ENCODE results near the gene SRCIN1. TPM values are rescaled to one million over a fixed set of nuclear protein-coding genes. Genes with fewer than 3 reads are reported as not detected.

The SRCIN1 gene
- total and polyA plus RNA-seq, 3 experiments from 2014 or later, result 0.04 to 0.50 TPM; not detected in 1

DNA sequence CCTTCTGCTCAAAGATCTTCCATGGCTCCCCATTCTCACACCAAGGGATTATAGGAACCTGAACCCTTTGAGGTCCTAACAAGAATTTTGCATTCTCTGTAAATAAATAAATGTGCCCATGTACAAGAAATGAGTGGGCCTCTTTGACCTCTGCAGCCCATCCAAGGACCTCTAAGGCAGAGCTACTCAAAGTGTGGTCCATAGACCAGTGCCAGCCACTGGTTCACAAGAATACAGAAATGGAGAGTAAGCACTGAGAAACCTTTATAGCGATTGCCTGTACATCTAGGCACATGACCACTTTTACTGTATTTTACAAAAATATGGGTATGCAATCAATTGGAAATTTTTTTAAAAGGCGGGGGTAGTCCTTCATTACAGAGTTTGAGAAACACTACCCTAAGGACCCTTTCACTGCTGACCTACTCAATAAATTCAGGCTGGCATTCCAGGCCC lies 7.8 kb upstream of the SRCIN1 start:
- Mint-ChIP-seq H3K36me3 (no peaks in the 10 kb centered on the region), H3K27me3 (peaks cover 51 to 63% of the 10 kb centered on the region in 2 donors), H3K27ac (no peak overlapping the region), H3K9me3 (peaks cover 0 to 5% (median 3%) of the 10 kb centered on the region in 5 donors), H3K4me1 (no peaks in the 10 kb centered on the region), H3K4me3 (no peak overlapping the region)
- CTCF ChIA-PET, result no interaction called here
- Histone ChIP-seq H3K9me3 (ENCODE audit: low read length) (no peaks in the 10 kb centered on the region), H3K4me1 (ENCODE audit: insufficient read depth, low read length) (no peaks in the 10 kb centered on the region), H3K36me3 (ENCODE audit: insufficient read depth, low read length) (no peaks in the 10 kb centered on the region), H3K4me3 (ENCODE audit: low read length) (no peak overlapping the region), H3K27me3 (ENCODE audit: insufficient read depth, low read length, poor library complexity, severe bottlenecking) (peaks cover 24% of the 10 kb centered on the region), H3K27ac (ENCODE audit: low read depth, low read length) (no peak overlapping the region)
- POLR2A ChIA-PET, result no interaction called here
- no peak for DNase-seq

DNA sequence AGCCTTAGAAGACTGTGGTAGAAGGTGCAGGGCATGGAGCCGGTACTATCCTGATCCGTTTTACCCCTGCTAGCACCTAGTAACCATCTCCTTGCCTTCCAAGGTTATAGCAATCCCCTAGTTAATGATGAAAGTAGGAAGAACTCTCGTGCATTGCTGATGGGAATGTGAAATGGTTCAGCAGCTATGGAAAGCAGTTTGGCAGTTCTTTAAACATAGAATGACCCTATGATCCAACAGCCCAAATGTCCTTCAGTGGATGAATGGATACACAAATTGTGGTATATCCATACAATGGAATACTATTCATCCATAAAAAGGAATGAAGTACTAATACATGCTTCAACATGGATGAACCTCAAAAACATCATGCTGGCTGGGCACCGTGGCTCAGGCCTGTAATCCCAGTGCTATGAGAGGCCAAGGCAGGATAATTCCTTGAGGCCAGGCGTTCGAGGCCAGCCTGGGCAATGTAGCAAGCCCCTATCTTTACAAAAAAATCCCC lies 6.2 kb upstream of the SRCIN1 start:
- H3K9me3 Mint-ChIP-seq, result peaks cover 0 to 5% (median 3%) of the 10 kb centered on the region in 5 donors
- no peak overlapping the region for H3K4me3 Mint-ChIP-seq
- DNase-seq, result no peak
- H3K4me1 Mint-ChIP-seq, result peaks cover 5 to 7% (median 7%) of the 10 kb centered on the region in 3 donors
- H3K36me3 Mint-ChIP-seq, result no peaks in the 10 kb centered on the region
- Histone ChIP-seq H3K9me3 (ENCODE audit: low read length) (no peaks in the 10 kb centered on the region), H3K27ac (ENCODE audit: low read depth, low read length) (no peak overlapping the region), H3K4me1 (ENCODE audit: insufficient read depth, low read length) (peaks cover 3% of the 10 kb centered on the region), H3K4me3 (ENCODE audit: low read length) (no peak overlapping the region), H3K27me3 (ENCODE audit: insufficient read depth, low read length, poor library complexity, severe bottlenecking) (peaks cover 39% of the 10 kb centered on the region), H3K36me3 (ENCODE audit: insufficient read depth, low read length) (no peaks in the 10 kb centered on the region)
- ChIA-PET POLR2A (no interaction called here), CTCF (no interaction called here)
- peaks cover 64 to 72% of the 10 kb centered on the region in 2 donors for H3K27me3 Mint-ChIP-seq
- no peak overlapping the region for H3K27ac Mint-ChIP-seq

DNA sequence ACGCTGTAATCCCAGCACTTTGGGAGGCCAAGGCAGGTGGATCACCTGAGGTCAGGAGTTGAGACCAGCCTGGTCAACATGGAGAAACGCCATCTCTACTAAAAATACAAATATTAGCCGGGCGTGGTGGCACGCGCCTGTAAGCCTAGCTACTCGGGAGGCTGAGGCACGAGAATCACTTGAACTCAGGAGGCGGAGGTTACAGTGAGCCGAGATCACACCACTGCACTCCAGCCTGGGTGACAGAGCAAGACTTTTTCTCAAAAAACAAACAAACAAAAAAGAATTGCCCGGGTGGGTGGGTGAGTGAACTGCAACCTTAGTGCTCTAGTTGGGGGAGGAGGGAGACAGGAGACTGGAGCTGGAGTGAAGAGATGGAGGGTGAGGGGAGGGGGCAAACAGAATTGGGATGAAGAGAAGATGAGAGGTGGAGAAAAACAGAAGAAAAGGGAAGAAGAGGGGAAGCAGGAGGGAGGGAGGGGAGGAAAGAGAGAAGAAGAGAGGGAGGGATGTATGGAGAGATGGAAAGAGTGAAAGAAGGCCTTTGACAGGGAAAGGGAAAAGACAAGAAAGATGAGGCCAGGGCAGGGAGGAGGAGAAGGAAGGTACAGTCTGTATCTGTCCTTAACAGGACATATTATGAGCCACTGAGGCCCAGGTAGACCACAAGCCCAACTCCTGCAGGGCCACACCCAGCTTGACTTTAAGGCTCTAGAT lies 5.5 kb upstream of the SRCIN1 start:
- H3K27ac Mint-ChIP-seq, result no peak overlapping the region
- H3K36me3 ChIP-seq (ENCODE audit: insufficient read depth, low read length), result no peaks in the 10 kb centered on the region
- POLR2A ChIA-PET, result no interaction called here
- H3K4me3 Mint-ChIP-seq, result no peak overlapping the region
- H3K9me3 Mint-ChIP-seq, result peaks cover 0 to 5% (median 3%) of the 10 kb centered on the region in 5 donors
- peaks cover 43% of the 10 kb centered on the region for H3K27me3 ChIP-seq (ENCODE audit: insufficient read depth, low read length, poor library complexity, severe bottlenecking)
- no peaks in the 10 kb centered on the region for H3K36me3 Mint-ChIP-seq
- DNase-seq, result no peak
- no peak overlapping the region for H3K27ac ChIP-seq (ENCODE audit: low read depth, low read length)
- peaks cover 9% of the 10 kb centered on the region for H3K4me1 ChIP-seq (ENCODE audit: insufficient read depth, low read length)
- H3K9me3 ChIP-seq (ENCODE audit: low read length), result no peaks in the 10 kb centered on the region
- CTCF ChIA-PET, result interaction anchor here (0.7 kb wide), 1 partner anchor 26 kb away, joined by 3 read pairs; no protein-coding TSS in a partner anchor
- peaks cover 64 to 74% of the 10 kb centered on the region in 2 donors for H3K27me3 Mint-ChIP-seq
- H3K4me3 ChIP-seq (ENCODE audit: low read length), result no peak overlapping the region
- H3K4me1 Mint-ChIP-seq, result peaks cover 6 to 12% (median 12%) of the 10 kb centered on the region in 3 donors

DNA sequence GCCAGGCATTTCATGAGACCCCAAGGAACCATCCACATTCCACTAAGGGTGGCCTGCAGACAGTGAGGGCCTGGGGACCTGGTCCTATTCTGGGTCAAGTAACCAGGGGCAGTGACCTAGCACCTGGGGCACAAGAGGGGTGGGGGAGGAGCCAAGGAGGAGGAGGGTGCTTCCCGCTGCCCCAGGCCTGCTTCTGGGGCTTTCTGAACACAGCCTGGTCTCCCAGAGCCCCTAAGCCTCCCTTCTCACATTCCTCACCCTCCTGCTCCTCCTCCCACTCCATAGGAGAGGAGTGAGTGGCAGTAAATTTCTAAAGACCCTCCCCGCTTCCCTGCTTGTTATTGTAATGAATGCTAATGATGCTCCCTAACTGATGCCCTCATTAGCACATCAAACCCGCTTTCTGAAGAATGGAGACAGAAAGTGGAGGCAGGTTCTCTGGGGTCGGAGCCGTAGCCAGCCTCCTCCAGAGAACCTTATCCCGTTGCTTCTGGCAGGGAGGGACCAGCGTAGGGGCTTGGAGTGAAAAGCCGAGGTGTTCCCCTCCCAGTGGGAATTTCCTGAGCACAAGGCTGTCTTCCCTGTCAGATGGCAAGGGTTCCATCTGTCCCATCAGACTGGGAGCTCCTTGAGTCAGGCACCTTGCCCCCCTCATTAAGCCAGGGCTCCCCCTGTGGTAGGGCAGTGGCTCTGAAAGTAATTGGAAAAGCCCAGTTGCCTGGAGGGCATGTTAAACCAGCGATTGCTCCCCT lies 3.7 kb upstream of the SRCIN1 start:
- Mint-ChIP-seq H3K4me1 (peaks cover 6 to 19% (median 12%) of the 10 kb centered on the region in 3 donors), H3K27ac (no peak overlapping the region), H3K27me3 (peaks cover 59 to 68% of the 10 kb centered on the region in 2 donors), H3K9me3 (peaks cover 0 to 5% (median 3%) of the 10 kb centered on the region in 5 donors), H3K36me3 (no peaks in the 10 kb centered on the region), H3K4me3 (no peak overlapping the region)
- peaks cover 9% of the 10 kb centered on the region for H3K4me1 ChIP-seq (ENCODE audit: insufficient read depth, low read length)
- H3K36me3 ChIP-seq (ENCODE audit: insufficient read depth, low read length), result no peaks in the 10 kb centered on the region
- ChIA-PET POLR2A (no interaction called here), CTCF (no interaction called here)
- no peak overlapping the region for H3K27ac ChIP-seq (ENCODE audit: low read depth, low read length)
- DNase-seq, result no peak
- H3K27me3 ChIP-seq (ENCODE audit: insufficient read depth, low read length, poor library complexity, severe bottlenecking), result peaks cover 43% of the 10 kb centered on the region
- no peak overlapping the region for H3K4me3 ChIP-seq (ENCODE audit: low read length)
- no peaks in the 10 kb centered on the region for H3K9me3 ChIP-seq (ENCODE audit: low read length)

DNA sequence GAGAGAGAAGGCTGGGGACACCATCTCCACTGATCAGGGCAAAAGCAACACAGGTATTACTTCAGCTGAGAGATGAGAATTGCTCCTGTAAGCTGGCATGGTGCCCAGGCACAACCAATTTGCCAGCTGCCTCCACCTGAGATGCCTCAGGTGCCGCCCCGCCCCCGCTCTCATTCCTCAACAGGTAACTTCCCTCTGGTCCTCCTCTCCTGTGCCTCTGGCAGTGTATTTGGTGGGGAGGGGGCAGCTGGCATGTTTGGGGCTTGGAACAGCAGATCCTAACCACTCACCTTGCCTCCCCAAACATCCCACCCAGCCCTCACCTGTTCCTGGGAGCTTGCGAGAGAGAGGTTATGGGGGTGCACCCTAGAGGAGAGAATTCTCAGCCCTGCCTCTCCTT lies 2.9 kb upstream of the SRCIN1 start:
- no peaks in the 10 kb centered on the region for H3K36me3 ChIP-seq (ENCODE audit: insufficient read depth, low read length)
- H3K27me3 ChIP-seq (ENCODE audit: insufficient read depth, low read length, poor library complexity, severe bottlenecking), result peaks cover 46% of the 10 kb centered on the region
- CTCF ChIA-PET, result interaction anchor here (1.4 to 1.8 kb wide), 2 partner anchors 50 to 58 kb away, joined by 3 to 10 read pairs; no protein-coding TSS in a partner anchor
- H3K9me3 ChIP-seq (ENCODE audit: low read length), result no peaks in the 10 kb centered on the region
- no peak for DNase-seq
- peaks cover 9% of the 10 kb centered on the region for H3K4me1 ChIP-seq (ENCODE audit: insufficient read depth, low read length)
- POLR2A ChIA-PET, result no interaction called here
- no peak overlapping the region for H3K4me3 Mint-ChIP-seq
- H3K9me3 Mint-ChIP-seq, result peaks cover 0 to 5% (median 3%) of the 10 kb centered on the region in 5 donors
- H3K4me3 ChIP-seq (ENCODE audit: low read length), result no peak overlapping the region
- no peaks in the 10 kb centered on the region for H3K36me3 Mint-ChIP-seq
- peaks cover 56 to 65% of the 10 kb centered on the region in 2 donors for H3K27me3 Mint-ChIP-seq
- H3K27ac ChIP-seq (ENCODE audit: low read depth, low read length), result no peak overlapping the region
- no peak overlapping the region for H3K27ac Mint-ChIP-seq
- peaks cover 8 to 23% (median 12%) of the 10 kb centered on the region in 3 donors for H3K4me1 Mint-ChIP-seq

DNA sequence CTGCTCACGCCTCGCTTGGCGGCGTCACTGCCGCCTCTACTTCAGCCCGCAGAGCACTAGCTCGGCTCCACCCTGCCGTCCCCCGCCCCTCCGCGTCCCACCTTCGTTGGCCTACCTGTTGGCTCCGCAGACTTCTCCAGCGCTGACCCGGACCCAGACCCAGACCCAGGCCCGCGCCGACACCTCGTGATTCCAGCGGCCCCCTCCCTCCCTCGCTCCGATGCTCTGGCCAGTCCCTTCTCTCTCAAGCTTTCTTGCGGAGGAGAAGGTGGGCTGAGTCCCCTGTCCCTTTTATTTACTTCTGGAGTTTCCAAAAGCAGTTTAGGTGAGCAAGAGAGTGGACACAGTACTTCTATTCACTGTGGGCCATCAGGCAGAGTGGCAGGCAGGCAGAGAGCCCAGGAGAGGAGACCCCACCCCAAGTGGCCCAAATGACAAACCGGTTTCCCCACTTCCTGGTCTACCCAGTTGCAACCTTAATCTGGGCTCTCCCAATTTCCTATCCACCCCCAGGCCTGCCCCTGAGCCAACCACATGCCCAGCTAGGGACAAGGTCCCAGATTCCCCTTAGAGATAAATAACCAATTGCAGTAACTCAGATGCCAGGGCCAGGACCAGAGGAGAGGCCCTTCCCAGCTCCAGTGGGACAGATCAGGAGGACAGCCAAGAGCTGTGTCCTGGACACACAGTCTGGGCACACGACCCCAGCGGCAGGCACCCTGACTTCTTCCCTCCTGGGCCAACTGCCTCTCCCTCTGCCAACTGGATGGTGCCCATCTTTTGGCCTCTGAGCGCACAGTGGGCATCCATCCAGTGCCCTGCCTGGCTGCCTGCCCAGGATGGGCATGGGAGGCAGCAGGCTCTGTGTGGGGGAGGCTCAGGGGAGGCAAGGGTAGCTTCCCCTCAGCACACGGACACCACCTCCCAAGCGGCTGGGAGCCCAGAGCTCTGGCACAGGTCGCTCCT lies 1.2 kb upstream of the SRCIN1 start:
- no peak overlapping the region for H3K27ac ChIP-seq (ENCODE audit: low read depth, low read length)
- Mint-ChIP-seq H3K27me3 (peaks cover 51 to 62% of the 10 kb centered on the region in 2 donors), H3K27ac (peak overlapping the region in 1 of 8 donors; percentile 11), H3K4me1 (peaks cover 8 to 28% (median 12%) of the 10 kb centered on the region in 3 donors), H3K36me3 (no peaks in the 10 kb centered on the region), H3K4me3 (peak overlapping the region; percentile 26 to 87 (median 73)), H3K9me3 (peaks cover 0 to 2% (median 0%) of the 10 kb centered on the region in 5 donors)
- DNase-seq, result peak in 1 of 5 donors; percentile 24
- POLR2A ChIA-PET, result interaction anchor here (0.6 kb wide), 1 partner anchor 611 kb away, joined by 3 read pairs; no protein-coding TSS in a partner anchor
- CTCF ChIA-PET, result interaction anchor here (0.8 to 1.9 kb wide), 5 partner anchors 9 to 60 kb away, joined by 3 to 10 read pairs (median 4); no protein-coding TSS in a partner anchor
- no peak overlapping the region for H3K4me3 ChIP-seq (ENCODE audit: low read length)
- H3K9me3 ChIP-seq (ENCODE audit: low read length), result no peaks in the 10 kb centered on the region
- peaks cover 45% of the 10 kb centered on the region for H3K27me3 ChIP-seq (ENCODE audit: insufficient read depth, low read length, poor library complexity, severe bottlenecking)
- no peaks in the 10 kb centered on the region for H3K36me3 ChIP-seq (ENCODE audit: insufficient read depth, low read length)
- H3K4me1 ChIP-seq (ENCODE audit: insufficient read depth, low read length), result peaks cover 9% of the 10 kb centered on the region

DNA sequence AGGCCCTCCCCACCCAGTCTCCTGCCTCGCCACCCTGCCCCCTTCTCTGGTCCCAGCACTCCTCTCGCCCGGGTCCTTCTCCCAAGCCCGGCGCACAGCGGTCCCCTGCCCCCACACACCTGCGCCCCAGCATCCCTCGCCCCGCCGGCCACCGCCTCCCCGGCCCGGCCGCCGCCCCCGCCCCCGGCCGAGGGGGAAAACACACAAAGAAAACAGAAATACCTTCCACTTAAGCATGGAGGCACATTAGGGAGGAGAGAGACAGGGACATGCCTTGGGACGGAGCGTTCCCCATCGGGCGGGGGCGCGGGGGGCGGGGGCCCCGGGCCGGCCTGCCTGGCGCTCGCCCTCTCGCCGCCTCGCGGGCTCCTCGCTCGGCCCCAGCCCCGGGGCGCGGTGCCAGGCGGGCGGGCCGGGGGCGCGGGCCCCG lies 326 bp downstream of the SRCIN1 start:
- peaks cover 8 to 36% (median 12%) of the 10 kb centered on the region in 3 donors for H3K4me1 Mint-ChIP-seq
- no peaks in the 10 kb centered on the region for H3K9me3 ChIP-seq (ENCODE audit: low read length)
- ChIA-PET CTCF (interaction anchor here (1.7 to 1.9 kb wide), 2 partner anchors 11 to 47 kb away, joined by 3 to 9 read pairs; no protein-coding TSS in a partner anchor), POLR2A (no interaction called here)
- peak overlapping the region in 6 of 7 donors; percentile 45 to 85 (median 58) for H3K4me3 Mint-ChIP-seq
- H3K27me3 Mint-ChIP-seq, result peaks cover 45 to 65% of the 10 kb centered on the region in 2 donors
- H3K27ac ChIP-seq (ENCODE audit: low read depth, low read length), result no peak overlapping the region
- H3K36me3 Mint-ChIP-seq, result no peaks in the 10 kb centered on the region
- no peak overlapping the region for H3K27ac Mint-ChIP-seq
- peaks cover 42% of the 10 kb centered on the region for H3K27me3 ChIP-seq (ENCODE audit: insufficient read depth, low read length, poor library complexity, severe bottlenecking)
- peaks cover 9% of the 10 kb centered on the region for H3K4me1 ChIP-seq (ENCODE audit: insufficient read depth, low read length)
- DNase-seq, result no peak
- no peaks in the 10 kb centered on the region for H3K9me3 Mint-ChIP-seq
- H3K4me3 ChIP-seq (ENCODE audit: low read length), result no peak overlapping the region
- H3K36me3 ChIP-seq (ENCODE audit: insufficient read depth, low read length), result no peaks in the 10 kb centered on the region
